AG09309 (cell line): ENCODE results near the gene INKA2.

Source experiments
- DNase-seq: peaks from one replicate; pipeline ENCODE4 v3.0.0-alpha.2; 2010; ENCODE audit warnings: low read depth
- H3K4me3 ChIP-seq: 2 replicates; pipeline ENCODE4 v1.5.1; 2011; ENCODE audit warnings: mild to moderate bottlenecking, low read depth, low read length, moderate library complexity; ENCODE audit not compliant: control insufficient read depth
- TF ChIP-seq, protein P1 (sequence below): IDR thresholded peaks from 2 replicates; pipeline ENCODE4 v1.5.1; 2011; ENCODE audit warnings: mild to moderate bottlenecking, low read depth, low read length, inconsistent platforms; ENCODE audit not compliant: insufficient read depth, control insufficient read depth; ENCODE audit errors: missing control alignments

The INKA2 gene

DNA sequence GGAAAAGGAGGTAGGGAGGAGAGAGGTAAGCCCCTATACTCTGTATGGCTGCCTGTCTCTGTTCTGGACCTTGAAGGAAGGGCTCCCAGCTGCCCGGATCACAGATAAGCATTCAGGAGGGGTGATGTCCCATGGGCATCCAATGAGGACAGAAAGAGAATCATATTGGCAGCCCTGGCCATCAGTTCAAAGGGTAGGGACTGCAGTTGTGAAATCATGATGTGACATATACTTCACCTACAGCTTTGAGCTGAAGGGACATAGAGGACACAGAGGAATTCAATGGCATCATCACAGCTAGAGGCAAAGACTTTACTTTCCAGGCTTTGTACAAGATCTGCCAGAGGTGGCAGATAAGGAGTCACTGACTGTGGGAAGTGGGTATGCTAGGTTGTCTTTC lies 38.1 kb upstream of the INKA2 start:
- TF ChIP-seq, protein P1, sequence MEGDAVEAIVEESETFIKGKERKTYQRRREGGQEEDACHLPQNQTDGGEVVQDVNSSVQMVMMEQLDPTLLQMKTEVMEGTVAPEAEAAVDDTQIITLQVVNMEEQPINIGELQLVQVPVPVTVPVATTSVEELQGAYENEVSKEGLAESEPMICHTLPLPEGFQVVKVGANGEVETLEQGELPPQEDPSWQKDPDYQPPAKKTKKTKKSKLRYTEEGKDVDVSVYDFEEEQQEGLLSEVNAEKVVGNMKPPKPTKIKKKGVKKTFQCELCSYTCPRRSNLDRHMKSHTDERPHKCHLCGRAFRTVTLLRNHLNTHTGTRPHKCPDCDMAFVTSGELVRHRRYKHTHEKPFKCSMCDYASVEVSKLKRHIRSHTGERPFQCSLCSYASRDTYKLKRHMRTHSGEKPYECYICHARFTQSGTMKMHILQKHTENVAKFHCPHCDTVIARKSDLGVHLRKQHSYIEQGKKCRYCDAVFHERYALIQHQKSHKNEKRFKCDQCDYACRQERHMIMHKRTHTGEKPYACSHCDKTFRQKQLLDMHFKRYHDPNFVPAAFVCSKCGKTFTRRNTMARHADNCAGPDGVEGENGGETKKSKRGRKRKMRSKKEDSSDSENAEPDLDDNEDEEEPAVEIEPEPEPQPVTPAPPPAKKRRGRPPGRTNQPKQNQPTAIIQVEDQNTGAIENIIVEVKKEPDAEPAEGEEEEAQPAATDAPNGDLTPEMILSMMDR: no peak
- H3K4me3 ChIP-seq: no peak overlapping the region
- no peak for DNase-seq

DNA sequence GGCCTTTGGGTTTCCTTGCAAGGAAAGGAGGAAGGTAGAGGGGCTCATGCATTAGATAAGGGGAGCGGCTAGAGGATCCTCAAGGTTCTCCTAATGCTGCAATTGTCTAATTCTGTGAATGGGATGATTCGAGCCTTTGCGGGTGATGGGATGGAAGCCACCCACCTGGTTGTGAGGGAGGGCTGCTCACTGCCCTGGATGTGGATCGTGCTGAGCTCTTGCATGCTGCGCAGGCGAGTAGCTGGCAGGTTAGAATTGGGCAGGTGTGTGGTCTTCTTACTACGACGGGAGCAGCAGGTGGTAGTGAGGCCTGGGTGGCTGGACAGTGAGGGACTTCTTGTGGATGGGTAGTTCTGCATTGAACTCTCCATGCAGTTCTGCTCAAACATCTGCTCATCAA lies 37.7 kb upstream of the INKA2 start:
- H3K4me3 ChIP-seq: no peak overlapping the region
- no peak for DNase-seq
- TF ChIP-seq, protein P1: no peak

DNA sequence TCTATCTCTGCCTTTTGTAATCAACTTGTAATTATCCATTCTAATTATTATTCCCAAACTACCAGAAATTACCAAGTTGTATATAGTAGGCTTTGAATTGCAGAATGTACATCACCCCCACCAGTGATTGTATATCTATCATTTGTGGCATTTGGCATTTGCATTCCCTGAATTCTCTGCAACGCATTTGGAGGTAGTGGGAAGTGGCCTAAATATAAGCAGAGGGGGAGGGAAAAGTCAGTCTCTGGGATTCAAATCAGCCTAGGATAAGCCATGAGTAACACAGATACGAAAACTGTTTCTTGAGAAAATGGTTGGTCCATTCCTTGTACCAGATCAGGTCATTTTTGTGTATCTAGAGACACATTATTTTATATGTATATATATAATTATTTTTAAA lies 37.2 kb upstream of the INKA2 start:
- no peak overlapping the region for H3K4me3 ChIP-seq
- TF ChIP-seq, protein P1: no peak
- DNase-seq: no peak

DNA sequence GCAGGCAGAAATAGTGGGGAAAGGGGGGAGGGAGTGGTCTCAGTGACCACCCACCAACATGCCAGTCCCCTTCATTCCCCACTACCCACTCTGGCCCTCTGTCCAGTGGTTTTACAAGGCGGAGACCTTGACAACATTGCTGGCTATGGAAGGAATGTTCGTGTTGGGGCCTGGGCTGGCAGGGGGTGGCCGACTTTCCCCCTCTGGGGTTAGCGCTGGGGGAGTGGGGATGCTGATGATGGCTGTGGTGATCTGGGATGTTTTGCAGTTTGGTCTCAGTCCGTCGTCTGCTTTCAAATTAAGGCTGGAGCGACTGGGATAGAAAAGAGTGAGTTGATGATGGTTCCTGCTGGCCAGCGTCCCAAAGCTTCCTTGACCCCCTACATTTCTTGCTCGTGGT lies 36.8 kb upstream of the INKA2 start:
- TF ChIP-seq, protein P1: no peak
- H3K4me3 ChIP-seq: no peak overlapping the region
- DNase-seq: no peak

DNA sequence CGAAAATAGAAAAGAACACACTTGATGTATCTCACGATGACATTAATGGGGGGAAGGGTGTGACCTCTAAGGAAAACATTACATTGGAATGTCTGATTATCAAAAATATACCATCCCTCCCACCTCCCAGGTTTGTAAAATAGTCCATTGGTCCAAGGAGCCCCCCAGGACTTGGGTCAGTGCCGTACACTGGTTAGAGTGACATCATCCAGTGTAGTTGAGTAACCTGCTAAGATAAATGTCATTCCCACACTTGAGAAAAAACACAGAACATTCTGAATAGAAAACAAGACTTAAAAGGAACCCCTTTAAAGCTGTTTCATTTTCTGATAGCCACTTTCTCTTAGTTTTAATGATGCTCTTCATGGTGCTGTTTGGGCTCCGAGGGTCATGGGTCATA lies 31.7 kb upstream of the INKA2 start:
- TF ChIP-seq, protein P1: no peak
- DNase-seq: no peak
- H3K4me3 ChIP-seq: no peak overlapping the region

DNA sequence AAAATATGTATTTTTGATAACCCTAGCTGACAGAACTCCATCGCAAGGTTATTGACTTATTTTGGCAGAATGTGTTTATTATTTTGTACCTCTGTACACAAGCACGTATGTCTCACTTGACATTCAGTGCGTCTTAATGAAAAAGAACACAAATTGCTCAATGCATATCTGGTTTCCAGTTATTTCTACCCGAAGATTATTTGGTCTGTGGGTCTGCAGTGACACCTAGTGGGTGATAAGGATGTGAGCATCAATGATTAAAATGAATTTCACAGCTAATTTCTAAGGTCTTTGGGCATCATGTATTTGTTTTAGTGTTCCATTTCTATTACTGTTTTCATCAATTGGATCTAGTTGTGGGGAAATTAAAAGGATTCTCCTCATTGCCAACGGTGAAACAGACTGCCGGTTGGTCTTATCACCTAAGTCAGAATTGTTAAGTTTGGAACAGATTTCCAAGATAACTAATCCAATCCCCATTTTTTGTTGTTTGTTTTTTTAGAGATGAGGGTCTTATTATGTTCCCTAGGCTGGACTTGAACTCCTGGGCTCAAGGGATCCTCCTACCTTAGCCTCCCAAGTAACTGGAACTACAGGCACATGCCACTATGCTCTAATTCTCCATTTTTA lies 30.4 kb upstream of the INKA2 start:
- no peak overlapping the region for H3K4me3 ChIP-seq
- TF ChIP-seq, protein P1: peak; percentile 81
- DNase-seq: no peak

DNA sequence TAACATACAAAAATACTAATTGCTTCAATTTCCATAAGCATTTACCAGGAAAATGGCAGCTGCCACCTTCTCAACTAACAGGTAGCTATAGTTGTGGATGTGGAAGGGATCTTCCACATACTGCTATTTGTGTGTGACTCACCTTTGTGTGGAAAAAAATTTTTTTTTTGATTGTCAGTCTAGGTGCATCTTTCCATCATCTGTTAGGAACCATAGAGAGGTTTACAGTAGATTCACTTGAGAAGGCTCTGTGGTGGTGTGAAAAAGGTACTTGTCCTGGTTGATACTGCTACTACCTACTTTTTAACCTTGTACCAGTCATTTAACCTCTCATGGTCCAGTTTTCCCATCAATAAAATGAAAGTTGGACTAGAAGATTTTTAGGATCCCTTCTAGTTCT lies 29.4 kb upstream of the INKA2 start:
- DNase-seq: no peak
- TF ChIP-seq, protein P1: no peak
- no peak overlapping the region for H3K4me3 ChIP-seq
